Dedifferentiated amniotic fluid mesenchymal stem cell (primary cell): ENCODE results near the gene NFKB2.

Experiments
- DNase-seq: peaks from one replicate; pipeline ENCODE4 v3.0.0-alpha.2; 2016; ENCODE audit errors: extremely low spot score

The NFKB2 gene

DNA sequence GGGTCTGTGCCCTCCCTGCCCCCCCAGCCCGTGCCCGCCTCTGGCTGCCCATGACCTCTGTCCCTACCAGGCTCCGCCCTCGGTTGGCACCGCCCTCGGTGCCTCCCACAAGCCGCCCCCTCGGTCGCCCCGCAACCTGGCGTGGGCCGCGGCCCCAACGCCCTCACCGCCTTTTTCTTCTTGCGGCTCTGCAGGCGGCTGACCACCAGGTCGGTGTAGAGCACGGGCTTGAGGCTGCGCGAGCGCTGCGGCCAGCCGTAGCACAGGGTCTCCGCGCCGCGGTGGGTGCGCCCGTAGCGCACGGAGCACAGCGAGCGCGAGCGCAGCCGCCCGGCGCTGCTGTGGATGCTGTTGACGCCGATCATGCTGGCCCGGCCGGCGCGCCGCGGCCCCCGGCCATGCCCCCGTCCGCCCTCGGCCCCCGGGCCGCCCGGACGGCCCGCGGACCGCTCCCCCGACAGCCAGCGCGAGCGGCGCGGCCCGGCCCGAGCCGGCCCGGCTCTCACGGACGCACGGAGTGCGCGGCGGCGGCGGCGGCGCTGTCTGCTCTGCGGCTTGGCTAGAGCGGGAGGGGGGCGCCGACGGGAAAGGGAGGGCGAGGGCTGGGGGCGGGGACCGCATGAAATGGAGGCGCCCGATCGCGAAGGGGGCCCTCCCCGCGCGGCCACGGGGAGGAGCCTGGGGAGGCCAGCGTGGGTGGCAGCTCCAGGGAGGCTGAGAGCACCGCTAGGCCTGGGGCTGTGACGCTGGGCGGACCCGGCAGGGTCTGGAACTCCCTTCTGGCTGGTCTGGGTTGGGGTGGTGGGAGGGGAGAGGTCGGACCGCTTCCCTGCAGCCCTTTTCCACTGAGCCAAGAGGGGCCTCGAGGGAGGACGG is 13.5 kb downstream of the NFKB2 start:
- DNase-seq: peak; percentile 46

DNA sequence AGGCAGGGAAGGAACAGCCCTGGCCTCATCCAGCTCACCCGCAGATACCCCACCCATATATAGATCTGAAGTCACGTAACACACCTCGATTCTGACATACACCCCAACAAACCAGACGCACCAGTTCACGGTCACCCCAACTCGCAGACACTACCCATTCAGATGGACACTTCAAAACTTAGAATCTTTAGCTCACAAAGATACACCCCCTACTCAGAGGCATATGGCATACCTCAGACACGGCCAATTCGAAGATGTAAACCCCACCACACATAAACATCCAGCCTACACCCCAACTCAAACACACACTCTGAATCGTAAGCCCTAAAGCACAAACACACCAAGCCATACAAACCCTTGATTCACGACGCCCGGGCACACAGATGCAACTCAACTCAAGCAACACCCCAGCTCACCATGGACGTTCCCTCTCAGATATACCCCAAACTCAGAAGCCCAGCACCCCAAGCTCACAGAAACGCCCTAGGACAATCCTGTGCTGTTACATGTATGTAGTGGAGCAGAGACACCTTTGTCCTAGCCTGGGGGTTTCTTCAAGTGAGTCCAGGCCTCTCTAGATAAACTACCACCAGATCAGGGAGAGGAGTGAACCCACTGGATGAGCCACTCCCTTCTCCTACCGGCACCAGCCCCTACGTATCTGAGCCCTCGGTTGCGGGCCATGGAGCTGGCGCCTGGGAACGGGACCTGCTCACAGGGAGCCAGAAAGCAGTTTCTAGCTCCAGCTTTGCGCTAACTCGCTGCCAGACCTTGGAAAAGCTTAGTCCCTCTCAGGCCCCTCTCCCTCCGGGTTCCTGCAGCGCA is 14.3 kb downstream of the NFKB2 start:
- DNase-seq: no peak

GRCh38 chr10:102410429-102411073 is 15.0 kb downstream of the NFKB2 start:
- no peak for DNase-seq

DNA sequence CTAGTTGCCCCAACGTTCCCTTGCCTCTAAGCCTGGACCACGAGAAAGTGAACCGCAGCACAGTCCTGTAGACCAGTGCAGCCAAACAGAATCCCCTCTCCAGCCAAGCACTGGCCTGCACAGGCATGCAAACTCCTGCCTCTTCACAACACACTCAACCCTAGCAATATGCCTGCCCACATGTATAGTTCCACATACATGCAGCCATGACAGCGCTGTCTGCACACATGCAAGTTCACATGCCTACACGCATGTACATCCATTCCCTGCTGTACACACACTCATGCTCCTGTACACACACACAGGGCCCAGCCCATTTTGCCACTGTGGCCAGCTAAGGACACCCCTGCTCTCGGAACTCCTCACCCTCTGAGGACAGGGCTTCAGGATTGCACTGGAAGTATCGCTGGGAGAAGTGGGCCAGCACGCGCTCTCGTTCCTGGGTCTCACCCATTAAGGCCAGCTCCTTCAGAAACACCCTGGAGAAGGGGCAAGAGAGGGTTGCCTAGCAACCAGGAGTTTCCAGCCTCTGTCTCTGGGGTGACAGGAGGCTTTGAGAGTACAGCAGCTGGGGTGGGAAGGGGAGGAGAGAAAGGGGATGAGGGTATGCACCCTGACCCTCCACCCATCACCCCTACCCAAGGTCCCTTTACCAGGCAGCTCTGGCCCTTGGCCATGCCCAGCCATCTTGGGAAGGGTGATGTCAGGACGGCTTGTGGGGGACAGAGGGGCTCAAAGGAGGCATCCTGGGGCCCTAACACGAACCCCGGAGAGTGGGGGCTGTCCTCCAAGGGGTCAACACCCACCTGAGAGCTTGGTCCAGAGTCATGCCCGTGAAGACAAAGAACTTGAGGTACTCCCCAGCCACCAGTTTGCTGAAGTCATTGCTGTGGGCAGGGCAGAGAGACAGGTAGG is 16.1 kb downstream of the NFKB2 start:
- no peak for DNase-seq

DNA sequence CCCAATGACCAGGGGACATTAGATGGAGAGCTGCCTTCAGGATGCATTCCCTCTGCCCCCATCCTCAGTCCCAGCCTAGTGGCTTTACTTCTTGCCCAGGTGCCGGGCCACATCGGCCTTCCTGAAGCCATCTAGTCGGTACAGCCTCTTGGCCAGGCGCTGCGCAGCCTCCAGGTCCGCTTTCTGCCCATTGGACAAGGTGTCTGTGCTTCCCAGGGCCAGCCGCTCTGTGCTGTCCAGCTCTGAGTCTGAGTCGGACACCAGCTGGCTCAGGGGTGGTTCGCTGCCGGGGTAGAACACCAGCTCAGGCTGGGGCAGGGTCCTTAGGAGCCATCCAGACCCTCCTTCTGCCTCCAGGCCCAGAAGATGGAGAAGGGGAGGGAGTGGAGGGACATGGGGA is 16.8 kb downstream of the NFKB2 start:
- no peak for DNase-seq

DNA sequence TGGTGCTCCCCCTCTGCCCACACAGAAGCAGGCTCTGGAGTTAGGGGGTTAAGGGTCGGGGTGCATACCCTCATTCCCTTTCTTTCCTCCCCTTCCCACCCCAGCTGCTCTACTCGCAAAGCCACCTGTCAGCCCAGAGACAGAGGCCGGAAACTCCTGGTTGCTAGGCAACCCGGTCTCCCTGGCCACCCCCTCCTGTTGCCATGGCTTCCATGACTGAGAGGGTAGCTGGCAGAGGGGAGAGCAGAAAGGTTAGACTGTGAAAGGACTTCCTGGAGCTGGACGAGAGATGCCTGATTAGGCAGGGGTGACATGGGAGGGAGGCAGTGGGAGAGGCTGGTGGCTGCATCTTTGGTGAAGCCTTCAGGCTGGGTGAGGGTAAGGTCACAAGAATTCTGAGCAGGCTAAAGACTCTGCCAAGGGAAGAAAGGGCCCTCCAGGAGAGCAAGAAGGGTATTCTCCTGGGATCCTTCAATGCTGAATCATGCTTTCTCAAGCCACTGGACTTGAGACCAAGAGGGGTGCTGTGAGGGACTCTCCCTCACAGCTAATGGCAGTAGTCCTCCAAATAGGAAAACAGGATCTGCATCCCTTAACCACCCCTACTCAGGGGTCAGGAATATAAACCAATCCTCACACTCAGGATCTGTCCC is 17.7 kb downstream of the NFKB2 start:
- no peak for DNase-seq

- no peak for DNase-seq
Observed at GRCh38 chr10:102413806-102414561, 18.5 kb downstream of the NFKB2 start.

GRCh38 chr10:102414749-102415148 is 19.2 kb downstream of the NFKB2 start:
- DNase-seq: no peak

DNA sequence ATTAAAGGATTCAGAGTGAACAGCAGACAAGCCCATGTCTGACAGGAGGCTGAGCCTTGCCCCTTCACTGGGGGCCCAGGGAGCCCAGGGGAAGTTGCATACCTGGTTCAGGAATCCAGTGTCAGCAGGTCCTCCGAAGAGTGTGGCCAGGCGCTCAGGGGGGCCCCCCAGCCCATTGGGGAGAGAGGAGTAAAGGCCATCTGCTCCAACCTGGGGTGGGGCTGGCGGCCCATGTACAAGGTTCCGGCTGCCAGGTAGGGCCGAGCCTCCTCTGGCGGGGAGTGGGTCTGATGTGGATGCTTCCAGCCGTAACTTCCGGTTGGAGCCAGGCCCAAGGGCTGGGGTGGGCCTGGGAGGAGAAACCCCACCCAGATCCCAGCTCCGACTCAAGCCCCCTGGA is 20.8 kb downstream of the NFKB2 start:
- no peak for DNase-seq

- DNase-seq: no peak
Observed at GRCh38 chr10:102416695-102417094, 21.2 kb downstream of the NFKB2 start.

- DNase-seq: no peak
Observed at GRCh38 chr10:102418622-102419268, 23.2 kb downstream of the NFKB2 start, which contains the start of gene PSD. Gene PSD, minus strand, starts transcription at chr10:102418785. Its CDS starts 1,747 bp downstream, at chr10:102417038.

DNA sequence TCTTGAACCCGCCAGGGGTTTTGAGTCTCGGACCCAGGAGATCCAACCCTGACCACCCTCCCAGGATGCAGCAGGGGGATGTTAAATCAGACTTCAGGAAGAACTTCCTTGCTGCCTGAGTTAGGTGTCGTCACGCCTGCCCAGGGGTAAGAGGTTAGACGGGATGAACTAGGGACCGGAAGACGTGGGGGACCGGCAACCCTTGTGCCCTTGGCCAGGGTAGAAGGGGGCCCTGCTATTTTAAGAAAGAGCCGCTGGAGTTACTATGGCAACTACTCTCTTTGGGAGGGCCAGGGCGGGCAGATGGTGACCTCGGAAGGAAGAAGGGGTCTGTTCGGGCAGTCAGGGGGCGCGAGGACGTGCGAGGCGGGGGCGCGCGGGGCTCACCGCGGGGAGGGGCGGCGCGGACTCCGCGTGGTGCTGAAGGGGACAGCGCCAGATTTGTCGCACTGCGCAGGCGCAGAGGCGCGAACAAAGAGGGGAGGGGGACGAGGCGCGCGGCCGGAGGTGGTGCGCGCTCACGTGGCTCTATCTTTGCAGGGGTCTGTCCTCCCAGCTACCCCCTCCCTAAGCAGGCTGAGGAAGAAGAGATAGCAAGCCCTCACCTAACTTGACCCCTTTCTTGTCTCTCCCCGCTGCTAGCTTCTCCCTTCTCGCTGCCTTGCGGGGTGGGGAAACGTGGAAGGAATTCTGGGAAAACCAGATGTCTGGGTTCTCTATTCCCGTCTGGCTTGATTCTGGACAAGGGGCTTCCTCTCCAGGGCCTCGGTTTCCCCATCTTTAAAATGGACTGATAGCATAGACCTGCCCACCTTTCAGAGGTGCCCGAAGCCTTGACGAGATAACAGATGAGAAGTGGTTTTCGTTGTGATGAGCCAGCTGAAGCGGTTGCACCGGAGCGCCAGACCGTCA is 24.0 kb downstream of the NFKB2 start:
- DNase-seq: no peak

DNA sequence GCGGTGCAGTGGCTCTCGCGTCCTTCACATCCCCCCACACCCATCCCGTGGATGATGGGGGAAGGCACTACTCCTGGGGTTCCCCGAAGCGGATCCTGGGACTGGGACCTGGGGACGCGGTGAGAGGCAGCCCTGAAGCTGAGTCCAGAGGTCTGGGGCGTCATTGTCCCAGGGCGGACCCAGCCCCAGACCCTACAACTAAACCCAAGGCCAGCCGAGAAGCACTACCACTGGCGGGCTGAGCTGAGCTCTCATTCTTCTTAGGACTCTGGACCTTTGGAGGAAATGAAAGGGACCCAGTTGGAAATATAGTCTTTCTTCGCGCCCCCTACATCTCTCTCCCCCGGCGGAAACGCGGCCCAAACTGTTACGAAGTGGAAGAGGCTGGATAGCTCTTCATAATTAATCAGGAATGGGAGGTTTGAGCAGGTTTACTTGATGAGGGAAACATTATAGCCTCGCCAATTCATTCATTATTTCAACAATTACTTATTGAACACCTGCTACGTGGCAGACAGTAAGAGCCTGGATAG is 24.7 kb downstream of the NFKB2 start:
- DNase-seq: no peak

DNA sequence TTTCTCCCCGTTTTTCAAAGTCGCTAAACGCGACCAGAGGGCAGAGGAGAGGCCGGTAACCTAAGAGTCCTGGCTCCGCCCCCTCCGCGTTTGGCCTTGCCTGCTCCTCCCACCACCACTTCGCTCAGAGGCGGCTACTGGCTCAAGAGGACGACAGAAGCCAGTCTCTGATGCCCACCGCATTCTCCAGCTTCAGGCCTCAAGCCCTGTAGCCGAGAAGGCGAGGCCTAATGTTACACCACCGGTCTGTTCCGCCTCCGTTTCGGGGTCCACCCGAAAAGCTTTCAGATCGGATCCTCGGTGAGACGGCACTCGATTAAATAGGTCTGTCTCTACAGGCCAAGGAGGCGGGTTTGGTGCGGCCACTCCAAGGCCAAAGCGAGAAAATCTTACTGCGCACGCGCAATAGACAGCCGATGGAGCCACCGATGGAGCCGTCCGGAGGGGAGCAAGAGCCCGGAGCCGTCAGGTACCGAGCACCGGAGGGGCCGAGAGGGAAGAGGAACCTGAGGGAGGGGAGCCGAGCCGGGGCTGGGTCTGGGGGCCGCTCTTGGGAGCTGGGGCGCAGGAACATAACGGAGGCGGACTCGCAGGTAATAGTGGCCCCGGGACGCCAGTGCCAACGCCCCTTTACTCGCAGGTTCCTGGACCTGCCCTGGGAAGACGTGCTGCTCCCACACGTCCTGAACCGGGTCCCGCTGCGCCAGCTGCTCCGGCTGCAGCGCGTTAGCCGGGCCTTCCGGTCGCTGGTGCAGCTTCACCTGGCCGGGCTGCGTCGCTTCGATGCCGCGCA is 25.4 kb downstream of the NFKB2 start, which contains the start of gene FBXL15:
Gene FBXL15 (plus strand): TSS at position 123 of the 793 bp plus-strand sequence. CDS start 294 bp downstream, at position 417.
- peak; percentile 97 for DNase-seq

DNA sequence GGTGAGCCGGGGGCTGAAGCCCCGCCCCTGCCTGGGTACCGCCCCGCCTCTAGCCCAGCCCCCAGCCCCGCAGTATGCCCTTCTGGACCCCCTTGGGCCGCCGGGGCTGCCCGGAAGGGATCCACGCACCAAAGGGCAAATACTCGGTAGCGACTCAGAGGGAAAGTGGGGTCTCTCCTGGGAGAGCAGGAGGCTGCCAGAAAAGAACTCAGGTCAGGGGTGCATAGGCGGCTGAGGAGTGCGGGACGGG is 25.9 kb downstream of the NFKB2 start:
- DNase-seq: no peak

DNA sequence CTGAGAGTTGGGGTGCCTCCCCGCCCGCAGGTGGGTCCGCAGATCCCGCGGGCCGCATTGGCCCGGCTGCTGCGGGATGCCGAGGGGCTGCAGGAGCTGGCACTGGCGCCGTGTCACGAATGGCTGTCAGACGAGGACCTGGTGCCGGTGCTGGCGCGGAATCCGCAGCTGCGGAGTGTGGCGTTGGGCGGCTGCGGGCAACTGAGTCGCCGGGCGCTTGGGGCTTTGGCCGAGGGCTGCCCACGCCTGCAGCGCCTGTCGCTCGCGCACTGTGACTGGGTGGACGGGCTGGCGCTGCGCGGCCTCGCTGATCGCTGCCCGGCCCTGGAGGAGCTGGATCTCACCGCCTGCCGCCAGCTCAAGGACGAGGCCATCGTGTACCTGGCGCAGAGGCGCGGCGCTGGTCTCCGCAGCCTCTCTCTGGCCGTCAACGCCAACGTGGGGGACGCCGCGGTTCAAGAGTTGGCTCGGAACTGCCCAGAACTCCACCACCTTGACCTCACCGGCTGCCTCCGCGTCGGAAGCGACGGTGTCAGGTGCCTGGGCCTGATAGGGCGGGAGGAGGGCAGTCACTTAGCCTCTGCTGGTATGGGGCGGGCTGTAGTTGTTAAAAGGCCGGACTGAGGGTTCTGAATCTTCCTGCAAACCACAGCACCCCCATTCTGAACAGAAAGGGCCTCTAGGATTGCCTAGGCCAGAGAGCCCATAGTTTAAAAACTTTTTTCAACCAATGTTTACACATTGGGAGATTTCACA is 26.4 kb downstream of the NFKB2 start:
- no peak for DNase-seq
